Body of pancreas (tissue), 4 donors: Measurements from ENCODE around the gene IRF6. TPM values are rescaled to one million over a fixed set of nuclear protein-coding genes. Genes with fewer than 3 reads are reported as not detected.
A peak's percentile ranks its signal among the peaks of the same experiment; 100 is the strongest.

ENCODE experiments used
- ATAC-seq: fragments of 150-250 bp; one replicate; pipeline ENCODE4 v1.9.1; 2016
- DNase-seq, 4 donors: peaks; one replicate each; pipeline ENCODE4 v3.0.0-alpha.2; 2019
- H3K27ac ChIP-seq, 4 donors: fragments of 200-600 bp; sonication (generic); 1 replicate in 3 of 4; 2 replicates in 1 of 4; pipeline versions ENCODE4 v1.5.1 to v1.6.1; 2016 to 2019; ENCODE audit warnings: mild to moderate bottlenecking in 1 of 4, mixed read lengths in 1 of 4, moderate library complexity in 1 of 4
- H3K27me3 ChIP-seq, 2 donors: fragments of 200-600 bp; sonication (generic); one replicate each; pipeline ENCODE4 v1.6.0; 2016; ENCODE audit warnings: mild to moderate bottlenecking in 1 of 2
- H3K36me3 ChIP-seq, 2 donors: fragments of 200-600 bp; sonication (generic); replicated peaks in 1 of 2; 2 replicates each; pipeline ENCODE4 v1.5.1; 2016; ENCODE audit warnings: low read depth in 2 of 2; ENCODE audit not compliant: insufficient read depth in 1 of 2
- H3K4me1 ChIP-seq: fragments of 200-600 bp; sonication (generic); one replicate; pipeline ENCODE4 v1.6.0; 2016
- H3K4me3 ChIP-seq, 2 donors: fragments of 200-600 bp; sonication (generic); 1 replicate in 1 of 2; 2 replicates in 1 of 2; pipeline ENCODE4 v1.5.1; 2016 to 2019
- H3K9me3 ChIP-seq, 3 donors: fragments of 200-600 bp; sonication (generic); 1 replicate in 2 of 3; 2 replicates in 1 of 3; pipeline ENCODE4 v1.5.1; 2016
- POLR2A ChIP-seq, 3 donors: fragments of 450-650 bp; IDR thresholded peaks; one replicate each; pipeline ENCODE4 v1.6.1; 2016; ENCODE audit warnings: antibody characterized with exemption in 3 of 3, mild to moderate bottlenecking in 2 of 3
- WGBS, 2 donors: methylation state at CpG; one replicate each; pipeline ENCODE4 v1.1.5; 2017; 5-methylcytosine and 5-hydroxymethylcytosine counted together
- intact Hi-C: fragments of 100-400 bp; cut with DNase I; formaldehyde crosslinking; loops from one replicate; pipeline ENCODE4 v1.15.1; 2023
- total RNA-seq, 2 donors: library from RNA; depleted of rRNA; stranded (reverse); fragments of >200 nt; gene quantifications; one replicate each; pipeline ENCODE4 v1.1.0, GENCODE V29; 2016
- TF ChIP-seq, protein P1 (sequence below), 7 experiments: fragments of 450-650 bp in 4 of 7; fragments of 200-600 bp in 3 of 7; sonication (generic) in 3 of 7; IDR thresholded peaks; one replicate each; pipeline ENCODE4 v1.5.1; 2016 to 2019; ENCODE audit warnings: antibody characterized with exemption in 7 of 7

Gene IRF6
- total RNA-seq, 2 donors from 2014 or later: 13.2 to 20.0 TPM

DNA sequence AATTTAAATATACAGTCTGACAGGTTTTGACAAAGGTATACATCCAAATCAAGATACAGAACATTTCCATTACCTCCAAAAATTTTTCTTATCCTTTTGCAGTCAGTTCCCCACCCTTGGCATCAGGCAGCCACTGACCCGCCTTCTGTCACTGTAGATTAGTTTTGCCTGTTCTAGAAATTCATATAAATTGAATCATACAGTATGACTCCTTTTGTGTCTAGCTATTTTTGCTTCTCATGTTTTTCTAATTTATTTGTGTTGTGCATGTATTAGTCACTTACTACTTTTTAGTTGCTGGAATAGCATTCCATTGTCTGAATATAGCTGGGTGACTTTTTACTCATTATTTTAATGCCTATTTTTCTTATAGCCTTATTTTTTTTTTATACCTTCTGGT lies 25.7 kb upstream of the IRF6 start:
- ATAC-seq: no peak
- H3K4me1 ChIP-seq: peaks cover 11% of the 10 kb centered on the region
- peaks cover 17 to 25% of the 10 kb centered on the region in 2 donors for H3K36me3 ChIP-seq
- TF ChIP-seq, protein P1, sequence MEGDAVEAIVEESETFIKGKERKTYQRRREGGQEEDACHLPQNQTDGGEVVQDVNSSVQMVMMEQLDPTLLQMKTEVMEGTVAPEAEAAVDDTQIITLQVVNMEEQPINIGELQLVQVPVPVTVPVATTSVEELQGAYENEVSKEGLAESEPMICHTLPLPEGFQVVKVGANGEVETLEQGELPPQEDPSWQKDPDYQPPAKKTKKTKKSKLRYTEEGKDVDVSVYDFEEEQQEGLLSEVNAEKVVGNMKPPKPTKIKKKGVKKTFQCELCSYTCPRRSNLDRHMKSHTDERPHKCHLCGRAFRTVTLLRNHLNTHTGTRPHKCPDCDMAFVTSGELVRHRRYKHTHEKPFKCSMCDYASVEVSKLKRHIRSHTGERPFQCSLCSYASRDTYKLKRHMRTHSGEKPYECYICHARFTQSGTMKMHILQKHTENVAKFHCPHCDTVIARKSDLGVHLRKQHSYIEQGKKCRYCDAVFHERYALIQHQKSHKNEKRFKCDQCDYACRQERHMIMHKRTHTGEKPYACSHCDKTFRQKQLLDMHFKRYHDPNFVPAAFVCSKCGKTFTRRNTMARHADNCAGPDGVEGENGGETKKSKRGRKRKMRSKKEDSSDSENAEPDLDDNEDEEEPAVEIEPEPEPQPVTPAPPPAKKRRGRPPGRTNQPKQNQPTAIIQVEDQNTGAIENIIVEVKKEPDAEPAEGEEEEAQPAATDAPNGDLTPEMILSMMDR (IDR thresholded peaks at IDR 0.05): no peak
- TF ChIP-seq POLR2A (IDR thresholded peaks at IDR 0.05): no peak
- no peak overlapping the region for H3K27ac ChIP-seq
- H3K4me3 ChIP-seq: no peak overlapping the region
- no peaks in the 10 kb centered on the region for H3K9me3 ChIP-seq
- DNase-seq: no peak
- intact Hi-C loops: no loop called here
- no peaks in the 10 kb centered on the region for H3K27me3 ChIP-seq
- WGBS, 2 donors: 89 to 90% methylated on average over 1 of the region's 1 CpG

DNA sequence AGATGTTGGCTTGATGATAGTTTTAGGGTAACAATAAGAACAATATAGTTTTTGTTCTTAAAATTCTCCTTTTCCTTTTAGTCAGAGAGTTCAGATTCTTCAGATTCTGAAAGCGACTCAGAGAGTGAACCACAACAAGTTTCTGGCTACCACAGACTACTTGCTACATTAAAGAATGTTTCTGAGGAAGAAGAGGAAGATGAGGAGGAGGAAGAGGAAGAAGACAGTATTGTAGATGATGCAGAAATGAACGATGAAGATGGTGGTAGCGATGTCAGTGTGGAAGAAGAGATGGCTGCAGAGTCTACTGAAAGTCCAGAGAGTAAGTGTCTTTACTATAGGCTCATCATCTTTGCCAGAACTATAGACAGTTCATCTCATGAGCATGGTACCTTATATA lies 24.8 kb upstream of the IRF6 start:
- H3K27me3 ChIP-seq: no peaks in the 10 kb centered on the region
- H3K4me1 ChIP-seq: peaks cover 11% of the 10 kb centered on the region
- intact Hi-C loops: no loop called here
- TF ChIP-seq, protein P1 (IDR thresholded peaks at IDR 0.05): no peak
- no peak for TF ChIP-seq POLR2A (IDR thresholded peaks at IDR 0.05)
- peaks cover 17 to 23% of the 10 kb centered on the region in 2 donors for H3K36me3 ChIP-seq
- H3K9me3 ChIP-seq: no peaks in the 10 kb centered on the region
- no peak for DNase-seq
- no peak overlapping the region for H3K4me3 ChIP-seq
- H3K27ac ChIP-seq: no peak overlapping the region
- 75 to 84% methylated on average over 3 of the region's 3 CpGs for WGBS, 2 donors
- ATAC-seq: no peak

DNA sequence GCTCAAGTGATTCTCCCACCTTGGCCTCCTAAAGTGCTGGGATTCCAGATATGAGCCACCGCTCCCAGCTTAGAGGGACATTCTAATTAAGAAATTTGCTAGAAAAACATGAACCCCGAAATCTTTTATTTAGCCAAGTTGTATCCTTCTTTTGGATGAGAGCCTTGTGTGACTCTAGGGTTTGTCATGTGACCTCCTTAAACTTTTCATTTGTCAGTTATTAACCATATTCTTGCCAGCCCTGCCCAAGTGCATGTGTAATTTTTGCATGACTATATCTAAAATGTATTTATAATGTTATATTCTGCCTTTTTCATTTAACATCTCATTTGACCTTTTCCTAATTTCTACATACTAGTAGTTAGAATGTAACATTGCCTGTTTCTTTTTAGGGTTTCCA lies 23.8 kb upstream of the IRF6 start:
- Histone ChIP-seq H3K4me1 (peaks cover 11% of the 10 kb centered on the region), H3K27ac (no peak overlapping the region), H3K4me3 (no peak overlapping the region), H3K27me3 (no peaks in the 10 kb centered on the region), H3K36me3 (peaks cover 16 to 17% of the 10 kb centered on the region in 2 donors), H3K9me3 (no peaks in the 10 kb centered on the region)
- TF ChIP-seq, protein P1 (IDR thresholded peaks at IDR 0.05): no peak
- TF ChIP-seq POLR2A (IDR thresholded peaks at IDR 0.05): no peak
- 81 to 84% methylated on average over 2 of the region's 2 CpGs for WGBS, 2 donors
- ATAC-seq: no peak
- DNase-seq: no peak
- intact Hi-C loops: no loop called here

DNA sequence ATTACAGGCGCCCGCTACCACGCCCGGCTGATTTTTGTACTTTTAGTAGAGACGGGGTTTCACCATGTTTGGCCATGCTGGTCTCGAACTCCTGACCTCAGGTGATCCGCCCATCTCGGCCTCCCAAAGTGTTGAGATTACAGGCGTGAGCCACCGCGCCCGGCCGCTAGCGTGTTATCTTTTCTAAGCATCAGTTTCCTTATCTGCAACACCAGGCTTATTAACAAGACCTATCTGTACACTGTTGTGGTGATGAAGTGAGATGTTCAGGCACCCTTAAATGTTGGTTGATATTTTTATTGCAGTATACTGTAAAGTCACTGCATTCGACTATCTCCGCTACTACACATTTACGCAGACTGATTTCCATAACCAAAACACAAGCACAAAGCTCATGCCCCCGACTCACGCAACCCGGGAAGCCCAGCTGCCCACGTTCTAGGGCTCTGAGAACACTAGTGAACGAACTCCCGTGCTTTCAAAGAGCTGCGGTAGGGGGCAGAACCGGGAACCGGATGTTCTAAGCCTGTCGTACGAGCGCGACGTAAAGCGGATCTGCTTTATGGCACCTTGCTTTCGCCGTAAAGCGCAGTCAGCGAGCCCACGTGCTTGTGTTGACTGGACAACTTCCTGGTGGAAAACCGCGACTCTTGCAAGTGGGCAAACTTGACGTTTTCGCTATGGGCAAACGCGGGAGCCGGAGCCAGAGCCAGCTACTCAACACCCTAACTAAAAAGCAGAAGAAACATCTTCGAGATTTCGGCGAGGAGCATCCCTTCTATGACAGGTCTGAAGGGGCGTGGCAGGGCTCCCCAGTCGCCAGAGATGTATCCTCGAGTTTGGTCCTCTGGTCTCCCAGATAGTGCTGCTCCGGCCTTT lies 21.7 kb upstream of the IRF6 start, which contains the start of gene UTP25:
Gene UTP25 (plus strand): TSS at position 589 of the 879 bp plus-strand sequence. CDS start 92 bp downstream, at position 681.
- H3K9me3 ChIP-seq: no peaks in the 10 kb centered on the region
- ATAC-seq (peak; percentile 100), DNase-seq (peak; percentile 93 to 97 (median 96))
- 14 to 21% methylated on average over 51 of the region's 51 CpGs for WGBS, 2 donors
- peak in 2 of 3 donors; percentile 74 to 83 for TF ChIP-seq POLR2A (IDR thresholded peaks at IDR 0.05)
- TF ChIP-seq, protein P1 (IDR thresholded peaks at IDR 0.05): peak; percentile 37 to 91 (median 80)
- peaks cover 6 to 7% of the 10 kb centered on the region in 2 donors for H3K36me3 ChIP-seq
- no peaks in the 10 kb centered on the region for H3K27me3 ChIP-seq
- peak within 1 kb of the TSS; percentile 63 to 96 for H3K4me3 ChIP-seq
- intact Hi-C loops: no loop called here
- H3K27ac ChIP-seq: peak within 1 kb of the TSS; percentile 57 to 70 (median 63)
- H3K4me1 ChIP-seq: peaks cover 15% of the 10 kb centered on the region
